Trophoblast cell (in vitro differentiated cells and primary cell): ENCODE data around the gene GPR151.
A peak's percentile ranks its signal among the peaks of the same experiment; 100 is the strongest.

Experiments used
- DNase-seq, 2 donors: peaks; one replicate each; pipeline ENCODE4 v3.0.0-alpha.2; 2016
- H2AFZ ChIP-seq: 2 replicates; pipeline ENCODE4 v1.6.1; 2013; ENCODE audit warnings: low read length, moderate library complexity, mild to moderate bottlenecking; ENCODE audit not compliant: insufficient read depth, poor library complexity
- H2AK5ac ChIP-seq: 2 replicates; pipeline ENCODE4 v1.6.1; 2013; ENCODE audit warnings: mild to moderate bottlenecking, low read length
- H2BK120ac ChIP-seq: 2 replicates; pipeline ENCODE4 v1.6.1; 2013; ENCODE audit warnings: low read length, mild to moderate bottlenecking, moderate library complexity; ENCODE audit not compliant: insufficient read depth, poor library complexity
- H2BK12ac ChIP-seq: 2 replicates; pipeline ENCODE4 v1.6.1; 2013; ENCODE audit warnings: mild to moderate bottlenecking, low read length, moderate library complexity
- H2BK5ac ChIP-seq: 2 replicates; pipeline ENCODE4 v1.6.1; 2013; ENCODE audit warnings: low read length, low read depth, moderate library complexity, mild to moderate bottlenecking; ENCODE audit not compliant: poor library complexity
- H3K14ac ChIP-seq: 2 replicates; pipeline ENCODE4 v1.6.1; 2013; ENCODE audit warnings: mild to moderate bottlenecking, low read length
- H3K18ac ChIP-seq: 2 replicates; pipeline ENCODE4 v1.6.1; 2013; ENCODE audit warnings: mild to moderate bottlenecking, low read length
- H3K23ac ChIP-seq: 2 replicates; pipeline ENCODE4 v1.6.1; 2013; ENCODE audit warnings: low read length
- H3K27ac ChIP-seq: 2 replicates; pipeline ENCODE4 v1.5.1; 2013; ENCODE audit warnings: low read depth, mild to moderate bottlenecking, inconsistent platforms, low read length, moderate library complexity
- H3K27me3 ChIP-seq: 2 replicates; pipeline ENCODE4 v1.6.1; 2013; ENCODE audit warnings: inconsistent platforms, mild to moderate bottlenecking, low read length, moderate library complexity; ENCODE audit not compliant: insufficient read depth
- H3K36me3 ChIP-seq, 2 experiments: 1 replicate in 1 of 2; 2 replicates in 1 of 2; pipeline ENCODE4 v1.6.1; 2013; ENCODE audit warnings: low read length in 2 of 2, mild to moderate bottlenecking in 2 of 2, moderate library complexity in 1 of 2; ENCODE audit not compliant: insufficient read depth in 2 of 2, control insufficient read depth in 1 of 2
- H3K4ac ChIP-seq: 2 replicates; pipeline ENCODE4 v1.6.1; 2013; ENCODE audit warnings: low read depth, mild to moderate bottlenecking, low read length, moderate library complexity
- H3K4me1 ChIP-seq, 2 experiments: 1 replicate in 1 of 2; 2 replicates in 1 of 2; pipeline ENCODE4 v1.6.1; 2013; ENCODE audit warnings: low read length in 2 of 2, mild to moderate bottlenecking in 2 of 2, moderate library complexity in 1 of 2; ENCODE audit not compliant: insufficient read depth in 2 of 2, control insufficient read depth in 1 of 2
- H3K4me2 ChIP-seq: 2 replicates; pipeline ENCODE4 v1.6.1; 2013; ENCODE audit warnings: inconsistent platforms, mild to moderate bottlenecking, low read length, moderate library complexity
- H3K4me3 ChIP-seq: 2 replicates; pipeline ENCODE4 v1.5.1; 2013; ENCODE audit warnings: mild to moderate bottlenecking, low read depth, low read length, inconsistent platforms
- H3K79me1 ChIP-seq: one replicate; pipeline ENCODE4 v1.6.1; 2013; ENCODE audit warnings: low read length
- H3K79me2 ChIP-seq: 2 replicates; pipeline ENCODE4 v1.6.1; 2013; ENCODE audit warnings: low read length, mild to moderate bottlenecking; ENCODE audit not compliant: control insufficient read depth, insufficient read depth, poor library complexity
- H3K9ac ChIP-seq: 2 replicates; pipeline ENCODE4 v1.6.1; 2013; ENCODE audit warnings: mild to moderate bottlenecking, low read length
- H3K9me3 ChIP-seq: 2 replicates; pipeline ENCODE4 v1.6.1; 2013; ENCODE audit warnings: low read depth, mild to moderate bottlenecking, control low read depth, inconsistent platforms, low read length; ENCODE audit not compliant: insufficient read depth
- H4K12ac ChIP-seq: 2 replicates; pipeline ENCODE4 v1.6.1; 2013; ENCODE audit warnings: low read depth, mild to moderate bottlenecking, low read length, moderate library complexity
- H4K8ac ChIP-seq: 2 replicates; pipeline ENCODE4 v1.6.1; 2013; ENCODE audit warnings: low read depth, mild to moderate bottlenecking, low read length, moderate library complexity
- H4K91ac ChIP-seq: one replicate; pipeline ENCODE4 v1.6.1; 2013; ENCODE audit warnings: low read depth, mild to moderate bottlenecking, low read length, moderate library complexity
- WGBS: extraction: QIAGEN DNeasy Blood & Tissue Kit; methylation state at CpG from one replicate; pipeline ENCODE4 v1.1.7; 2013; ENCODE audit warnings: missing lambda C conversion rate; ENCODE audit not compliant: insufficient read length, insufficient coverage; ENCODE audit errors: extremely low coverage; 5-methylcytosine and 5-hydroxymethylcytosine counted together

GPR151 gene

DNA sequence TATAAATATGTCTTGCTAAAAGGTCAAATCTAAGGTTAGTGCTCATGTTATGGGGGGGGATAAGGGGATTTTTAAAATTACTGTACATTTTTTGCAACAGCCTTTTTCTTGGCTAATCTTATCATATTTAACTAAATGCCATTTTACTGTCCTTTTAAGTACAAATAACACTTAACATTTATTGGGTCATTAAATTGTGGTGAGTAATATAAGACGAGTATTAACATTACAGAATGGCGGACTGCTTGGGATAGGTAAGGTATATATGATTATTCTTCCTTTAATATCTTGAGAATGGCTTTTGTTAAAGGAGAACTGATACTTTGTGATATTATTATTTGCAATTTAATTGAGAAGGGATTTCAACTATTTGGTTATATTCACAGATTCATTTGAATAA is 33.2 kb downstream of the GPR151 start:
- Histone ChIP-seq H3K4me2 (no peak overlapping the region), H2BK120ac (no peak overlapping the region), H3K9me3 (no peaks in the 10 kb centered on the region), H3K18ac (no peak overlapping the region), H3K36me3 (peaks cover 8 to 14% of the 10 kb centered on the region in 2 experiments), H3K27me3 (no peaks in the 10 kb centered on the region), H3K9ac (no peak overlapping the region), H3K4me1 (no peaks in the 10 kb centered on the region), H2BK12ac (no peak overlapping the region), H3K4me3 (no peak overlapping the region), H3K23ac (no peak overlapping the region), H2AK5ac (no peak overlapping the region), H4K91ac (no peak overlapping the region), H4K8ac (no peak overlapping the region), H2BK5ac (no peak overlapping the region), H2AFZ (no peak overlapping the region), H3K79me2 (no peaks in the 10 kb centered on the region), H3K14ac (no peak overlapping the region), H3K27ac (no peak overlapping the region), H4K12ac (no peak overlapping the region), H3K4ac (no peak overlapping the region), H3K79me1 (no peaks in the 10 kb centered on the region)
- no peak for DNase-seq
- no CpG with 5 or more reads among the region's 2 CpGs for WGBS

DNA sequence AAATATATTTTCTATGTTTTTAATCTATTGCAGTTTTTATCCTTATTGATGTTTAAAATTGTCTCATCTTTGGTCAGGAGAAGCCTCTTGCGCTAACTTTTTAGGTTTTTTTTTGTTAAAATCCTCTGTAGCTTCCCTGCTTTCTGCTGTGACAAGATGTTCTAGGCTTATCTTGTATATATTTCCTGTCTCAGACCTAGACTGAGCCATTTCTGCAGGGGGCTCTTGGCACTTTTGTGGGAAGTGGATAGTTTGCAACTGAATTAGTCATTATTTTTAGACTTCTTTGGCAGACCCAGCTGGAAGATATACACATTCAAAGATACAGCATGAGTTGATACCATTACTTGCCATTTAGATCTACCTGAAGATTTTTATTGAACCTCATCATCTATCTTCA is 40.1 kb downstream of the GPR151 start:
- Histone ChIP-seq H3K27ac (no peak overlapping the region), H4K8ac (no peak overlapping the region), H4K91ac (no peak overlapping the region), H2BK5ac (no peak overlapping the region), H3K4me2 (no peak overlapping the region), H3K79me2 (no peaks in the 10 kb centered on the region), H3K4me1 (no peaks in the 10 kb centered on the region), H3K23ac (no peak overlapping the region), H2BK120ac (no peak overlapping the region), H3K79me1 (no peaks in the 10 kb centered on the region), H3K36me3 (peaks cover 12 to 27% of the 10 kb centered on the region in 2 experiments), H3K9ac (no peak overlapping the region), H2AFZ (no peak overlapping the region), H2BK12ac (no peak overlapping the region), H3K9me3 (no peaks in the 10 kb centered on the region), H3K27me3 (no peaks in the 10 kb centered on the region), H3K4ac (no peak overlapping the region), H2AK5ac (no peak overlapping the region), H3K14ac (no peak overlapping the region), H3K18ac (no peak overlapping the region), H4K12ac (no peak overlapping the region), H3K4me3 (no peak overlapping the region)
- no CpG with 5 or more reads among the region's 1 CpG for WGBS
- no peak for DNase-seq

DNA sequence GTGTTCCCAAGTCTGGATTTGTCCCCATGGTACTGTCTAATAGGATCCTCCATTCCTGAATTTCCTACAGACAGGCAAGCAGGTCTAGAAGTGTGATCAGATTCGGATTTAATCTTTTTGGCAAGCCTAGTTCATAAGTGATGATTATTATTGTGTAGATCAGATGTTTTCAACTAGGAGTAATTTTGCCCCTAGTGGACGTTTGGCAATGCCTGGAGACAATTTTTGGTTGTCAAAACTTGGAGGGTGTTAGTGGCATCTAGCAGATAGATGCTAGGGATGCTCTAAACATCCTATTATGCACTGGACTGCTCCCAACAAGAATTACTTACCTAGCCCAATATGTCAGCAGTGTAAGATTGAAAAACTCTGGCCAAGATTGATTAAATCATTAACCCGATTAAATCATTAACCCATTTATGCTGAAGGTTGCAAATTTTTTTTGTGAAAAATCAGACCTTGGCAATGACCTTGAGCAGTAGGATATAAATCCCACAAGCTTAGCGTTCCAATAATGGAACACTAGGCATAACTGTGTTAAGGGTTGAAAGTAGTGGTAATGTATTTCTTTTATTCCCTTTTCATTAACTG is 40.7 kb downstream of the GPR151 start:
- H3K23ac ChIP-seq: no peak overlapping the region
- no CpG with 5 or more reads among the region's 4 CpGs for WGBS
- H2BK12ac ChIP-seq: no peak overlapping the region

DNA sequence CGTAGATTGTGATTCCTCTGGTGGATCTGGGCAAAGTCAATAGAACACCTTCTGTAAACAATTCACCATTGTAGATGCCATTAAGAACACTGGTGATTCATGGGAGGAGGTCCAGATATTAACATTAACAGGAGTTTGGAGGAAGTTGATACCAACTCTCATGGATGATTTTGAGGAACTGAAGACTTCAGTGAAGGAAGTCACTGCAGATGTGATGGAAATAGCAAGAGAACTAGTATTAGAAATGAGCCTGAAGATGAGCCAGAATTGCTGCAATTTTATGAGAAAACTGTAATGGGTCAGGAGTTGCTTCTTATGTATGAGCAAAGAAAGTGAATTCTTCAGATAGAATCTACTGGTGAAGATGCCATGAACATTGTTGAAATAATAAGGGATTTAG is 41.9 kb downstream of the GPR151 start:
- Histone ChIP-seq H2BK120ac (no peak overlapping the region), H3K18ac (no peak overlapping the region), H3K23ac (no peak overlapping the region), H4K91ac (no peak overlapping the region), H3K4me2 (no peak overlapping the region), H3K9ac (no peak overlapping the region), H4K12ac (no peak overlapping the region), H2BK5ac (no peak overlapping the region), H3K36me3 (peaks cover 13 to 27% of the 10 kb centered on the region in 2 experiments), H3K27me3 (no peaks in the 10 kb centered on the region), H2AK5ac (no peak overlapping the region), H3K4me1 (no peaks in the 10 kb centered on the region), H3K27ac (no peak overlapping the region), H3K9me3 (no peaks in the 10 kb centered on the region), H2AFZ (no peak overlapping the region), H3K14ac (no peak overlapping the region), H3K79me2 (no peaks in the 10 kb centered on the region), H3K4ac (no peak overlapping the region), H3K79me1 (no peaks in the 10 kb centered on the region), H2BK12ac (no peak overlapping the region), H3K4me3 (no peak overlapping the region), H4K8ac (no peak overlapping the region)
- no CpG with 5 or more reads among the region's 1 CpG for WGBS
- DNase-seq: no peak

More for the DNA sequence above, 40.7 kb downstream of the GPR151 start:
- no peak overlapping the region for H3K4me3 ChIP-seq
- peaks cover 12 to 25% of the 10 kb centered on the region in 2 experiments for H3K36me3 ChIP-seq
- no peak overlapping the region for H2BK5ac ChIP-seq
- no peak overlapping the region for H3K9ac ChIP-seq
- H3K4me2 ChIP-seq: no peak overlapping the region
- no peaks in the 10 kb centered on the region for H3K9me3 ChIP-seq
- H3K79me1 ChIP-seq: no peaks in the 10 kb centered on the region
- H4K12ac ChIP-seq: no peak overlapping the region
- no peak overlapping the region for H4K91ac ChIP-seq
- H4K8ac ChIP-seq: no peak overlapping the region
- no peak overlapping the region for H2AK5ac ChIP-seq
- no peaks in the 10 kb centered on the region for H3K27me3 ChIP-seq
- H3K79me2 ChIP-seq: no peaks in the 10 kb centered on the region
- H3K18ac ChIP-seq: no peak overlapping the region
- no peak overlapping the region for H3K4ac ChIP-seq
- no peak overlapping the region for H2BK120ac ChIP-seq
- H3K27ac ChIP-seq: no peak overlapping the region
- DNase-seq: peak in 1 of 2 donors; percentile 4
- H3K14ac ChIP-seq: no peak overlapping the region
- no peaks in the 10 kb centered on the region for H3K4me1 ChIP-seq
- H2AFZ ChIP-seq: no peak overlapping the region
